Muscle of leg (tissue), 11 donors: ENCODE measurements around the gene SNAP23. TPM values are rescaled to one million over a fixed set of nuclear protein-coding genes. Genes with fewer than 3 reads are reported as not detected.

ENCODE experiments used
- DNase-seq: peaks from one replicate; pipeline ENCODE4 v3.0.0; 2013
- H3K27ac ChIP-seq: one replicate; pipeline ENCODE4 v1.5.1; 2013; ENCODE audit warnings: mild to moderate bottlenecking, low read length, control low read depth
- H3K27me3 ChIP-seq: one replicate; pipeline ENCODE4 v1.6.1; 2013; ENCODE audit warnings: low read length; ENCODE audit not compliant: control insufficient read depth, insufficient read depth
- H3K36me3 ChIP-seq: one replicate; pipeline ENCODE4 v1.6.1; 2013; ENCODE audit warnings: low read length; ENCODE audit not compliant: control insufficient read depth, insufficient read depth
- H3K4me1 ChIP-seq: one replicate; pipeline ENCODE4 v1.6.1; 2013; ENCODE audit warnings: low read length; ENCODE audit not compliant: control insufficient read depth, insufficient read depth
- H3K4me3 ChIP-seq: one replicate; pipeline ENCODE4 v1.5.1; 2013; ENCODE audit warnings: low read length, control low read depth
- H3K9me3 ChIP-seq: replicated peaks from 2 replicates; pipeline ENCODE4 v1.6.1; 2013; ENCODE audit warnings: low read depth, low read length; ENCODE audit not compliant: control insufficient read depth
- WGBS: methylation state at CpG from one replicate; pipeline ENCODE4 v1.1.5; 2013; ENCODE audit warnings: missing lambda C conversion rate; ENCODE audit not compliant: insufficient coverage; 5-methylcytosine and 5-hydroxymethylcytosine counted together
- polyA plus RNA-seq, 8 donors: library from polyadenylated mRNA; unstranded; fragments of 120-200 nt; gene quantifications; one replicate each; pipeline versions ENCODE4 v1.2.1 to v1.2.3, GENCODE V29; 2013; ENCODE audit warnings: inconsistent platforms in 1 of 8, low replicate concordance in 1 of 8; ENCODE audit not compliant: insufficient read length in 8 of 8, insufficient read depth in 1 of 8
- total RNA-seq: library from RNA; stranded (reverse); fragments of 120-200 nt; gene quantifications from one replicate; pipeline ENCODE4 v1.2.4, GENCODE V29; 2013

Gene SNAP23
- total and polyA plus RNA-seq, 9 donors, result 28.1 to 68.5 (median 53.0) TPM

DNA sequence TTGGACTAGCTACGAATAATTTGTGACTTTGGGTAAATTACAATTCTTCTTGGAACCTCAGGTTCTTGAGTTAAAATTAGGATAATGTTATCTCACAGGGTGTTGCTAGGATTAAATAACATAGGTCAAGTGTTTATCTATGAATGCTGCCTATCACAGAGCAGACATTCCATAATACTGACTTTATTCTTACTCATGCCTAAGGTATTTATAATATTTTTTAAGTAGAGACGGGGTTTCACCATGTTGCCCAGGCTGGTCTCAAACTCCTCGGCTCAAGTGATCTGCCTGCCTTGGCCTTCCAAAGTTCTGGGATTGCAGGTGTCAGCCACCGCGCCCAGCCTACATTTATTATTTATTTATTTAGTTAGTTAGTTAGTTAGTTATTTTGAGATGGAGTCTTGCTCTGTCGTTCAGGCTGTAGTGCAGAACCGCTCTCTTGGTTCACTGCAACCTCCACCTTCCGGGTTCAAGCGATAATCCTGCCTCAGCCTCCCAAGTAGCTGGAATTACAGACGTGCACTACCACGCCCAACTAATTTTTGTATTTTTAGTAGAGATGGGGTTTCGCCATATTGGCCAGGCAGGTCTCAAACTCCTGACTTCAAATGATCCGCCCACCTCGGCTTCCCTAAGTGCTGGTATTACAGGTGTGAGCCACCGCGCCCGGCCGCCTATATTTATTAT, 3.8 kb upstream of the SNAP23 start:
- no peaks in the 10 kb centered on the region for H3K9me3 ChIP-seq
- no peak for DNase-seq
- no peaks in the 10 kb centered on the region for H3K27me3 ChIP-seq
- no CpG with 5 or more reads among the region's 18 CpGs for WGBS
- H3K4me3 ChIP-seq, result peak overlapping the region; percentile 98
- peak overlapping the region; percentile 98 for H3K27ac ChIP-seq
- H3K36me3 ChIP-seq, result no peaks in the 10 kb centered on the region
- H3K4me1 ChIP-seq, result peaks cover 16% of the 10 kb centered on the region

GRCh38 chr15:42493679-42494078, 1.8 kb upstream of the SNAP23 start:
- no peaks in the 10 kb centered on the region for H3K27me3 ChIP-seq
- H3K4me3 ChIP-seq, result no peak overlapping the region
- no peaks in the 10 kb centered on the region for H3K9me3 ChIP-seq
- DNase-seq, result no peak
- WGBS, result 100% methylated on average over 1 of the region's 1 CpG
- H3K27ac ChIP-seq, result no peak overlapping the region
- H3K36me3 ChIP-seq, result no peaks in the 10 kb centered on the region
- peaks cover 16% of the 10 kb centered on the region for H3K4me1 ChIP-seq

DNA sequence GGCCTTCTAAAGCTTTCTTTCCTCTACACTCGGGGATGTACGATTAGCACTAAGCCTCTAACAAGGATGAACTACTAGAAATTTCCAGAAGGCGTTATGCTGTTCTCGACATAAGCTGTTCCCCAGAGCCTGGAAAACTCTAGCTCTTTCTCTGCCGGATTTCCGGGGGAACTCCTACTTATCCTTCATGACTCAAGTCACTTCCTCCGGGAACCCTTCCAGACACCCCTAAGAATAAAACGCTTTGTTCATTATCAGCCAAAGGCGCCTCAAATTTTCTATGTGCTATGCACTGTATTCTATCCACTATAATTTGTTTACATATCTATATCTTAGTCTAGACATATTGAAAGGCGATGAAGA, 455 bp upstream of the SNAP23 start:
- DNase-seq, result peak; percentile 93
- Histone ChIP-seq H3K9me3 (no peaks in the 10 kb centered on the region), H3K4me3 (peak overlapping the region; percentile 82), H3K27ac (peak overlapping the region; percentile 95), H3K4me1 (peaks cover 19% of the 10 kb centered on the region), H3K36me3 (no peaks in the 10 kb centered on the region), H3K27me3 (no peaks in the 10 kb centered on the region)
- WGBS, result 11% methylated on average over 6 of the region's 10 CpGs

- H3K4me1 ChIP-seq, result peaks cover 11% of the 10 kb centered on the region
- H3K36me3 ChIP-seq, result peaks cover 2% of the 10 kb centered on the region
- WGBS, result 79% methylated on average over 3 of the region's 6 CpGs
- DNase-seq, result no peak
- no peak overlapping the region for H3K27ac ChIP-seq
- no peaks in the 10 kb centered on the region for H3K27me3 ChIP-seq
- no peak overlapping the region for H3K4me3 ChIP-seq
- no peaks in the 10 kb centered on the region for H3K9me3 ChIP-seq
These were observed 3.0 kb downstream of the SNAP23 start for GRCh38 chr15:42498212-42499068.

- Histone ChIP-seq H3K4me1 (peaks cover 8% of the 10 kb centered on the region), H3K27ac (peak overlapping the region; percentile 31), H3K9me3 (no peaks in the 10 kb centered on the region), H3K4me3 (no peak overlapping the region), H3K27me3 (no peaks in the 10 kb centered on the region), H3K36me3 (peaks cover 2% of the 10 kb centered on the region)
- WGBS, result 83% methylated on average over 7 of the region's 12 CpGs
- DNase-seq, result no peak
These were observed 4.6 kb downstream of the SNAP23 start for GRCh38 chr15:42499858-42500609.

GRCh38 chr15:42502477-42502876, 7.0 kb downstream of the SNAP23 start:
- Histone ChIP-seq H3K9me3 (no peaks in the 10 kb centered on the region), H3K36me3 (peaks cover 2% of the 10 kb centered on the region), H3K27me3 (no peaks in the 10 kb centered on the region), H3K4me3 (no peak overlapping the region), H3K4me1 (peaks cover 3% of the 10 kb centered on the region), H3K27ac (no peak overlapping the region)
- WGBS, result 100% methylated on average over 2 of the region's 4 CpGs
- DNase-seq, result no peak

- Histone ChIP-seq H3K4me1 (peaks cover 3% of the 10 kb centered on the region), H3K36me3 (peaks cover 4% of the 10 kb centered on the region), H3K27ac (no peak overlapping the region), H3K9me3 (no peaks in the 10 kb centered on the region), H3K4me3 (no peak overlapping the region), H3K27me3 (no peaks in the 10 kb centered on the region)
- 80% methylated on average over 1 of the region's 1 CpG for WGBS
- no peak for DNase-seq
These were observed 8.4 kb downstream of the SNAP23 start for GRCh38 chr15:42503825-42504224.

- no CpG with 5 or more reads among the region's 3 CpGs for WGBS
- H3K4me3 ChIP-seq, result no peak overlapping the region
- no peaks in the 10 kb centered on the region for H3K27me3 ChIP-seq
- no peak for DNase-seq
- peaks cover 4% of the 10 kb centered on the region for H3K36me3 ChIP-seq
- no peaks in the 10 kb centered on the region for H3K9me3 ChIP-seq
- no peak overlapping the region for H3K27ac ChIP-seq
- H3K4me1 ChIP-seq, result peaks cover 3% of the 10 kb centered on the region
These were observed 9.2 kb downstream of the SNAP23 start for GRCh38 chr15:42504631-42505030.

DNA sequence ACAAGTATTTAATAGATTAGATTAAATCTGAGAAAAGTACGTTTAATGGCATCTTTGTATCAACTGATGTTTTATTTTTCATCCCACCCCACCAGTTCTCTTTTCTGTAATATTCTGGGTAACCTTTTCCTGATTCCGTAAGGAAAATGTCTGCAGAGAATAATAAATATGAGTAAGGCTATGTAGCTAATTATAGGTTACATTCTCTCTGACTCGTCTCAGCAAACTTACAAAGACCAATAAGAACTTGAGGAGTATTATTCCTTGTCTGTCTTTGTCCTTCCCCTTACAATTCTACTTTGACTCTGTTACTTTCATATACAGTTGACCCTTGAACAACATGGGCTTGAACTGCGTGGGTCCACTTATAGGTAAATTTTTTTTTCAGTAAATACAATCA, 12.1 kb downstream of the SNAP23 start:
- Histone ChIP-seq H3K4me3 (no peak overlapping the region), H3K27ac (no peak overlapping the region), H3K4me1 (no peaks in the 10 kb centered on the region), H3K27me3 (no peaks in the 10 kb centered on the region), H3K9me3 (no peaks in the 10 kb centered on the region), H3K36me3 (peaks cover 3% of the 10 kb centered on the region)
- DNase-seq, result no peak
- WGBS, result no CpG with 5 or more reads among the region's 4 CpGs

DNA sequence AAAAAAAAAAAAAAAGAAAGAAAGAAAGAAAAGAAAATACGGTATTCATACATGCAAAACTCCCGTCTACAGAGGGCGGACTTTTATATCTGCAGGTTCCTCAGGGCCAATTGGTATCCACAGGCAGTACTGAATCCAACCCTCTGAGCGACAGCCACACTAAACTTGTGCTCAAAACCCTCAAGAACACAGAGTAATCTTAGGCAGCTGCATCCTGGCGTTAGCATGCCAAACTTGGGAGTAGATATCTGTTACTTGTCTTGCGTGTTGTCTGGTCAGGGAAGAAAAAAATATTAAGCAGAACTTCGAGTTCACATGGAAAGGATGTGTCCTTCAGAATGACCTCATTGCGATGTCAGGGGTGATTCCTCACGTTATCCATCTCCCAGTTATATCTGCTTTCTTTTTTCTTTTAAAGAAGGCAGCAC, 12.8 kb downstream of the SNAP23 start:
- peak; percentile 30 for DNase-seq
- WGBS, result 63% methylated on average over 5 of the region's 9 CpGs
- Histone ChIP-seq H3K4me1 (no peaks in the 10 kb centered on the region), H3K4me3 (no peak overlapping the region), H3K27ac (no peak overlapping the region), H3K9me3 (no peaks in the 10 kb centered on the region), H3K36me3 (peaks cover 4% of the 10 kb centered on the region), H3K27me3 (no peaks in the 10 kb centered on the region)
